ENCODE results near the gene CCDC12. TPM values are rescaled to one million over a fixed set of nuclear protein-coding genes. Genes with fewer than 3 reads are reported as not detected.

Gene CCDC12
- total and polyA plus RNA-seq, 2 of the 13 experiments (the other 11 are each of a cell fraction or from before 2014, with no cell fraction given): 30.1 to 49.5 TPM

DNA sequence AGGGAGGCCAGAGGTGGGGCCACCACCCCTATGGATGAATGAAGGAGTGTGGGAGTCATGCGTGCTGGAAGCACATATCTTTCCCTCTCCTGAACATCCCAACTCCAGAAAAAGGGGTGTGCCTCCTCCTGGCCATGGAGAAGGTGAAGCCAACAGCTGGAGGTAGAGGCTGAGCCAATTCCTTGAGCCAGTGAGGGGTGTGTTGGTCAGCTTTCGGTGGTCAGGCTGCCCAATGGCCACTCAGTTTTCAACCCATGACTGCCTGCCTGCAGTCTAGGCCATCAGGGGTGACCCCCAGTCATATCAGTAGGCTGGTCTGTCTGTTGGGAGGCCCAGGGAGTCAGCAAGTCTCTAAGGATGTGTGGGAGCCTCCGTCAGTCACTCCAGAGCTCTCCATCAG lies 85.4 kb downstream of the CCDC12 start (continued):
- TF ChIP-seq, protein P1, sequence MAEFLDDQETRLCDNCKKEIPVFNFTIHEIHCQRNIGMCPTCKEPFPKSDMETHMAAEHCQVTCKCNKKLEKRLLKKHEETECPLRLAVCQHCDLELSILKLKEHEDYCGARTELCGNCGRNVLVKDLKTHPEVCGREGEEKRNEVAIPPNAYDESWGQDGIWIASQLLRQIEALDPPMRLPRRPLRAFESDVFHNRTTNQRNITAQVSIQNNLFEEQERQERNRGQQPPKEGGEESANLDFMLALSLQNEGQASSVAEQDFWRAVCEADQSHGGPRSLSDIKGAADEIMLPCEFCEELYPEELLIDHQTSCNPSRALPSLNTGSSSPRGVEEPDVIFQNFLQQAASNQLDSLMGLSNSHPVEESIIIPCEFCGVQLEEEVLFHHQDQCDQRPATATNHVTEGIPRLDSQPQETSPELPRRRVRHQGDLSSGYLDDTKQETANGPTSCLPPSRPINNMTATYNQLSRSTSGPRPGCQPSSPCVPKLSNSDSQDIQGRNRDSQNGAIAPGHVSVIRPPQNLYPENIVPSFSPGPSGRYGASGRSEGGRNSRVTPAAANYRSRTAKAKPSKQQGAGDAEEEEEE (CRISPR knock-in tag; IDR thresholded peaks at IDR 0.05; ENCODE audit: borderline replicate concordance): no peak
- TF ChIP-seq GATAD2A (CRISPR knock-in tag; IDR thresholded peaks at IDR 0.05) (no peak), TCF7 (IDR thresholded peaks at IDR 0.05; ENCODE audit: low read depth) (no peak), SYNCRIP (IDR thresholded peaks at IDR 0.05; ENCODE audit: insufficient read depth, low read depth, low read length) (no peak)
- TF ChIP-seq, protein P2, sequence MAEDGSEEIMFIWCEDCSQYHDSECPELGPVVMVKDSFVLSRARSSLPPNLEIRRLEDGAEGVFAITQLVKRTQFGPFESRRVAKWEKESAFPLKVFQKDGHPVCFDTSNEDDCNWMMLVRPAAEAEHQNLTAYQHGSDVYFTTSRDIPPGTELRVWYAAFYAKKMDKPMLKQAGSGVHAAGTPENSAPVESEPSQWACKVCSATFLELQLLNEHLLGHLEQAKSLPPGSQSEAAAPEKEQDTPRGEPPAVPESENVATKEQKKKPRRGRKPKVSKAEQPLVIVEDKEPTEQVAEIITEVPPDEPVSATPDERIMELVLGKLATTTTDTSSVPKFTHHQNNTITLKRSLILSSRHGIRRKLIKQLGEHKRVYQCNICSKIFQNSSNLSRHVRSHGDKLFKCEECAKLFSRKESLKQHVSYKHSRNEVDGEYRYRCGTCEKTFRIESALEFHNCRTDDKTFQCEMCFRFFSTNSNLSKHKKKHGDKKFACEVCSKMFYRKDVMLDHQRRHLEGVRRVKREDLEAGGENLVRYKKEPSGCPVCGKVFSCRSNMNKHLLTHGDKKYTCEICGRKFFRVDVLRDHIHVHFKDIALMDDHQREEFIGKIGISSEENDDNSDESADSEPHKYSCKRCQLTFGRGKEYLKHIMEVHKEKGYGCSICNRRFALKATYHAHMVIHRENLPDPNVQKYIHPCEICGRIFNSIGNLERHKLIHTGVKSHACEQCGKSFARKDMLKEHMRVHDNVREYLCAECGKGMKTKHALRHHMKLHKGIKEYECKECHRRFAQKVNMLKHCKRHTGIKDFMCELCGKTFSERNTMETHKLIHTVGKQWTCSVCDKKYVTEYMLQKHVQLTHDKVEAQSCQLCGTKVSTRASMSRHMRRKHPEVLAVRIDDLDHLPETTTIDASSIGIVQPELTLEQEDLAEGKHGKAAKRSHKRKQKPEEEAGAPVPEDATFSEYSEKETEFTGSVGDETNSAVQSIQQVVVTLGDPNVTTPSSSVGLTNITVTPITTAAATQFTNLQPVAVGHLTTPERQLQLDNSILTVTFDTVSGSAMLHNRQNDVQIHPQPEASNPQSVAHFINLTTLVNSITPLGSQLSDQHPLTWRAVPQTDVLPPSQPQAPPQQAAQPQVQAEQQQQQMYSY (CRISPR knock-in tag; IDR thresholded peaks at IDR 0.05): no peak
- TF ChIP-seq, protein P3, sequence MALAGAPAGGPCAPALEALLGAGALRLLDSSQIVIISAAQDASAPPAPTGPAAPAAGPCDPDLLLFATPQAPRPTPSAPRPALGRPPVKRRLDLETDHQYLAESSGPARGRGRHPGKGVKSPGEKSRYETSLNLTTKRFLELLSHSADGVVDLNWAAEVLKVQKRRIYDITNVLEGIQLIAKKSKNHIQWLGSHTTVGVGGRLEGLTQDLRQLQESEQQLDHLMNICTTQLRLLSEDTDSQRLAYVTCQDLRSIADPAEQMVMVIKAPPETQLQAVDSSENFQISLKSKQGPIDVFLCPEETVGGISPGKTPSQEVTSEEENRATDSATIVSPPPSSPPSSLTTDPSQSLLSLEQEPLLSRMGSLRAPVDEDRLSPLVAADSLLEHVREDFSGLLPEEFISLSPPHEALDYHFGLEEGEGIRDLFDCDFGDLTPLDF (CRISPR knock-in tag; IDR thresholded peaks at IDR 0.05): no peak
- TF ChIP-seq, protein P4, sequence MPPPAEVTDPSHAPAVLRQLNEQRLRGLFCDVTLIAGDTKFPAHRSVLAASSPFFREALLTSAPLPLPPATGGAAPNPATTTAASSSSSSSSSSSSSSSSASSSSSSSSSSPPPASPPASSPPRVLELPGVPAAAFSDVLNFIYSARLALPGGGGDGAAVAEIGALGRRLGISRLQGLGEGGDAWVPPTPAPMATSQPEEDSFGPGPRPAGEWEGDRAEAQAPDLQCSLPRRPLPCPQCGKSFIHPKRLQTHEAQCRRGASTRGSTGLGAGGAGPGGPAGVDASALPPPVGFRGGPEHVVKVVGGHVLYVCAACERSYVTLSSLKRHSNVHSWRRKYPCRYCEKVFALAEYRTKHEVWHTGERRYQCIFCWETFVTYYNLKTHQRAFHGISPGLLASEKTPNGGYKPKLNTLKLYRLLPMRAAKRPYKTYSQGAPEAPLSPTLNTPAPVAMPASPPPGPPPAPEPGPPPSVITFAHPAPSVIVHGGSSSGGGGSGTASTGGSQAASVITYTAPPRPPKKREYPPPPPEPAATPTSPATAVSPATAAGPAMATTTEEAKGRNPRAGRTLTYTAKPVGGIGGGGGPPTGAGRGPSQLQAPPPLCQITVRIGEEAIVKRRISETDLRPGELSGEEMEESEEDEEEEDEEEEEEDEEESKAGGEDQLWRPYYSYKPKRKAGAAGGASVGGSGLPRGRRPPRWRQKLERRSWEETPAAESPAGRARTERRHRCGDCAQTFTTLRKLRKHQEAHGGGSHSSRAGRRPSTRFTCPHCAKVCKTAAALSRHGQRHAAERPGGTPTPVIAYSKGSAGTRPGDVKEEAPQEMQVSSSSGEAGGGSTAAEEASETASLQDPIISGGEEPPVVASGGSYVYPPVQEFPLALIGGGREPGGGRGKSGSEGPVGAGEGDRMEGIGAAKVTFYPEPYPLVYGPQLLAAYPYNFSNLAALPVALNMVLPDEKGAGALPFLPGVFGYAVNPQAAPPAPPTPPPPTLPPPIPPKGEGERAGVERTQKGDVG (CRISPR knock-in tag; IDR thresholded peaks at IDR 0.05; ENCODE audit: borderline replicate concordance): no peak
- TF ChIP-seq, protein P5, sequence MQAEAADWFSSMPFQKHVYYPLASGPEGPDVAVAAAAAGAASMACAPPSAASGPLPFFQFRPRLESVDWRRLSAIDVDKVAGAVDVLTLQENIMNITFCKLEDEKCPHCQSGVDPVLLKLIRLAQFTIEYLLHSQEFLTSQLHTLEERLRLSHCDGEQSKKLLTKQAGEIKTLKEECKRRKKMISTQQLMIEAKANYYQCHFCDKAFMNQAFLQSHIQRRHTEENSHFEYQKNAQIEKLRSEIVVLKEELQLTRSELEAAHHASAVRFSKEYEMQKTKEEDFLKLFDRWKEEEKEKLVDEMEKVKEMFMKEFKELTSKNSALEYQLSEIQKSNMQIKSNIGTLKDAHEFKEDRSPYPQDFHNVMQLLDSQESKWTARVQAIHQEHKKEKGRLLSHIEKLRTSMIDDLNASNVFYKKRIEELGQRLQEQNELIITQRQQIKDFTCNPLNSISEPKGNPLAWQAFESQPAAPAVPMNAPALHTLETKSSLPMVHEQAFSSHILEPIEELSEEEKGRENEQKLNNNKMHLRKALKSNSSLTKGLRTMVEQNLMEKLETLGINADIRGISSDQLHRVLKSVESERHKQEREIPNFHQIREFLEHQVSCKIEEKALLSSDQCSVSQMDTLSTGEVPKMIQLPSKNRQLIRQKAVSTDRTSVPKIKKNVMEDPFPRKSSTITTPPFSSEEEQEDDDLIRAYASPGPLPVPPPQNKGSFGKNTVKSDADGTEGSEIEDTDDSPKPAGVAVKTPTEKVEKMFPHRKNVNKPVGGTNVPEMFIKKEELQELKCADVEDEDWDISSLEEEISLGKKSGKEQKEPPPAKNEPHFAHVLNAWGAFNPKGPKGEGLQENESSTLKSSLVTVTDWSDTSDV (CRISPR knock-in tag; IDR thresholded peaks at IDR 0.05): no peak
